IMR-90 (cell line): ENCODE data around the gene HIVEP3.

ENCODE experiments used
- POLR2A ChIP-seq: IDR thresholded peaks from 2 replicates; pipeline ENCODE4 v1.6.1; 2012; ENCODE audit warnings: mild to moderate bottlenecking, low read depth, low read length
- RCOR1 ChIP-seq: IDR thresholded peaks from 2 replicates; pipeline ENCODE4 v1.6.1; 2012; ENCODE audit warnings: mild to moderate bottlenecking, low read length, improper control_type of control experiment; ENCODE audit not compliant: insufficient replicate concordance
- TF ChIP-seq, protein P1 (sequence below): conservative IDR thresholded peaks from 2 replicates; pipeline ENCODE4 v1.5.1; 2012; ENCODE audit warnings: mild to moderate bottlenecking, low read depth, low read length, improper control_type of control experiment
- TF ChIP-seq, protein P2 (sequence below): fragments of 150-350 bp; IDR thresholded peaks from 2 replicates; pipeline ENCODE4 v1.6.1; 2016; ENCODE audit warnings: low read depth, mild to moderate bottlenecking, low read length, moderate library complexity, borderline replicate concordance

DNA sequence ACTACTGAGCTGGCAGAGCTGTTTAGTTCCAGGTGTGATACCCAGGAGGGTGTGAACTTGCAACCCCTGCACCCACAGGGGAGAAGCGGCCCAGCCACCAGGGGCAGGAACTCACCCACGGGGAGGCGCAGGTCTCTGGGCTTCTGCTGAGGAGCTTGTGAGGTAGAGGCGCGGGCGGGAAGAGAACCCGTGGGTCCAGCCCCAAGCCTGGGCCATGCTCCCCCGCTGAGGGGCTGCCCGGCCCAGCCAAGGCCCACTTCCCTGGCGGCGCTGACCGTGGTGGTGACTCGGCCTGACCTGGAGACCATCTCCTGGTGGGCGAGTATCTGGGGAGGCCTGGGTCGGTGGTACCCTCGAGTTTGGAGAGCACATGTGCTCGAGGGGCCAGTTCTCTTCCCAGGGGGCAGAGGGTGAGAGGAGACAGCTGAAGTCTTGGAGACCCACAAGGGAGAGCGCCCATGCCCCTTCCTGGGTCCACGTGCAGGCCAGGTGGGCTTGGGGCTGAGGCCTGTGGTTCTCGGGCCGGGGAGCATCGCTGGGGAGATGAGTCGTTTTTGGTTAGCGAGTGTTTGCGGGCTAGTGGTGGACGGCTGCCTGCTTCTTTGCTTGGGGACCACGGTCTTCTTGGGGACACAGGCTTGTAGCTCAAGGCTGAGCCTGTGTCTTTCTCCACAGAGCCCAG, 405.9 kb downstream of the HIVEP3 start:
- TF ChIP-seq, protein P1, sequence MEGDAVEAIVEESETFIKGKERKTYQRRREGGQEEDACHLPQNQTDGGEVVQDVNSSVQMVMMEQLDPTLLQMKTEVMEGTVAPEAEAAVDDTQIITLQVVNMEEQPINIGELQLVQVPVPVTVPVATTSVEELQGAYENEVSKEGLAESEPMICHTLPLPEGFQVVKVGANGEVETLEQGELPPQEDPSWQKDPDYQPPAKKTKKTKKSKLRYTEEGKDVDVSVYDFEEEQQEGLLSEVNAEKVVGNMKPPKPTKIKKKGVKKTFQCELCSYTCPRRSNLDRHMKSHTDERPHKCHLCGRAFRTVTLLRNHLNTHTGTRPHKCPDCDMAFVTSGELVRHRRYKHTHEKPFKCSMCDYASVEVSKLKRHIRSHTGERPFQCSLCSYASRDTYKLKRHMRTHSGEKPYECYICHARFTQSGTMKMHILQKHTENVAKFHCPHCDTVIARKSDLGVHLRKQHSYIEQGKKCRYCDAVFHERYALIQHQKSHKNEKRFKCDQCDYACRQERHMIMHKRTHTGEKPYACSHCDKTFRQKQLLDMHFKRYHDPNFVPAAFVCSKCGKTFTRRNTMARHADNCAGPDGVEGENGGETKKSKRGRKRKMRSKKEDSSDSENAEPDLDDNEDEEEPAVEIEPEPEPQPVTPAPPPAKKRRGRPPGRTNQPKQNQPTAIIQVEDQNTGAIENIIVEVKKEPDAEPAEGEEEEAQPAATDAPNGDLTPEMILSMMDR = no peak
- TF ChIP-seq RCOR1 (no peak), POLR2A (no peak)
- TF ChIP-seq, protein P2, sequence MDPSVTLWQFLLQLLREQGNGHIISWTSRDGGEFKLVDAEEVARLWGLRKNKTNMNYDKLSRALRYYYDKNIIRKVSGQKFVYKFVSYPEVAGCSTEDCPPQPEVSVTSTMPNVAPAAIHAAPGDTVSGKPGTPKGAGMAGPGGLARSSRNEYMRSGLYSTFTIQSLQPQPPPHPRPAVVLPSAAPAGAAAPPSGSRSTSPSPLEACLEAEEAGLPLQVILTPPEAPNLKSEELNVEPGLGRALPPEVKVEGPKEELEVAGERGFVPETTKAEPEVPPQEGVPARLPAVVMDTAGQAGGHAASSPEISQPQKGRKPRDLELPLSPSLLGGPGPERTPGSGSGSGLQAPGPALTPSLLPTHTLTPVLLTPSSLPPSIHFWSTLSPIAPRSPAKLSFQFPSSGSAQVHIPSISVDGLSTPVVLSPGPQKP = no peak
